Nephron progenitor cell (in vitro differentiated cells): ENCODE results near the gene ISM1.

ENCODE experiments used
- DNase-seq: peaks from one replicate; pipeline ENCODE4 v3.0.0; 2021
- H3K27ac Mint-ChIP-seq: 2 replicates; pipeline ENCODE4 v1.8.0; 2021; ENCODE audit warnings: mild to moderate bottlenecking, moderate library complexity, mixed read lengths
- H3K27me3 Mint-ChIP-seq: 2 replicates; pipeline ENCODE4 v1.8.0; 2021; ENCODE audit warnings: mild to moderate bottlenecking, low read depth, mixed read lengths; ENCODE audit not compliant: poor library complexity
- H3K36me3 Mint-ChIP-seq: 2 replicates; pipeline ENCODE4 v1.8.0; 2021; ENCODE audit warnings: low read depth, mixed read lengths
- H3K4me1 Mint-ChIP-seq: 2 replicates; pipeline ENCODE4 v1.8.0; 2021; ENCODE audit warnings: mixed read lengths
- H3K4me3 Mint-ChIP-seq: 2 replicates; pipeline ENCODE4 v1.8.0; 2021; ENCODE audit warnings: mild to moderate bottlenecking, moderate library complexity, mixed read lengths
- H3K9me3 Mint-ChIP-seq: 2 replicates; pipeline ENCODE4 v1.8.0; 2021; ENCODE audit warnings: mild to moderate bottlenecking, moderate library complexity, mixed read lengths
- CTCF ChIP-seq: fragments of 200-600 bp; sonication (generic); IDR thresholded peaks from 2 replicates; pipeline ENCODE4 v1.5.0; 2021; ENCODE audit warnings: antibody characterized with exemption

Gene ISM1

GRCh38 chr20:13271977-13272975 lies 51.2 kb downstream of the ISM1 start:
- peak overlapping the region; percentile 9 for H3K4me3 Mint-ChIP-seq
- peaks cover 42% of the 10 kb centered on the region for H3K36me3 Mint-ChIP-seq
- peaks cover 3% of the 10 kb centered on the region for H3K27me3 Mint-ChIP-seq
- no peak for DNase-seq
- H3K9me3 Mint-ChIP-seq, result no peaks in the 10 kb centered on the region
- no peak for TF ChIP-seq CTCF
- H3K27ac Mint-ChIP-seq, result no peak overlapping the region
- H3K4me1 Mint-ChIP-seq, result peaks cover 95% of the 10 kb centered on the region

GRCh38 chr20:13274275-13274861 lies 53.3 kb downstream of the ISM1 start:
- peak; percentile 68 for DNase-seq
- H3K4me1 Mint-ChIP-seq, result peaks cover 82% of the 10 kb centered on the region
- no peak for TF ChIP-seq CTCF
- peaks cover 63% of the 10 kb centered on the region for H3K36me3 Mint-ChIP-seq
- peak overlapping the region; percentile 31 for H3K4me3 Mint-ChIP-seq
- peak overlapping the region; percentile 87 for H3K27ac Mint-ChIP-seq
- H3K9me3 Mint-ChIP-seq, result no peaks in the 10 kb centered on the region
- peaks cover 6% of the 10 kb centered on the region for H3K27me3 Mint-ChIP-seq

GRCh38 chr20:13276945-13277541 lies 56.0 kb downstream of the ISM1 start:
- TF ChIP-seq CTCF, result no peak
- H3K4me3 Mint-ChIP-seq, result no peak overlapping the region
- DNase-seq, result no peak
- H3K9me3 Mint-ChIP-seq, result no peaks in the 10 kb centered on the region
- H3K36me3 Mint-ChIP-seq, result peaks cover 67% of the 10 kb centered on the region
- peaks cover 6% of the 10 kb centered on the region for H3K27me3 Mint-ChIP-seq
- H3K27ac Mint-ChIP-seq, result no peak overlapping the region
- peaks cover 57% of the 10 kb centered on the region for H3K4me1 Mint-ChIP-seq

GRCh38 chr20:13277663-13278295 lies 56.7 kb downstream of the ISM1 start:
- Mint-ChIP-seq H3K36me3 (peaks cover 66% of the 10 kb centered on the region), H3K4me1 (peaks cover 49% of the 10 kb centered on the region), H3K27ac (no peak overlapping the region), H3K4me3 (no peak overlapping the region), H3K9me3 (no peaks in the 10 kb centered on the region), H3K27me3 (peaks cover 6% of the 10 kb centered on the region)
- no peak for DNase-seq
- TF ChIP-seq CTCF, result no peak

GRCh38 chr20:13278812-13279570 lies 57.9 kb downstream of the ISM1 start:
- DNase-seq, result no peak
- peaks cover 50% of the 10 kb centered on the region for H3K4me1 Mint-ChIP-seq
- no peaks in the 10 kb centered on the region for H3K9me3 Mint-ChIP-seq
- no peak for TF ChIP-seq CTCF
- peaks cover 70% of the 10 kb centered on the region for H3K36me3 Mint-ChIP-seq
- no peak overlapping the region for H3K4me3 Mint-ChIP-seq
- peak overlapping the region; percentile 39 for H3K27ac Mint-ChIP-seq
- peaks cover 6% of the 10 kb centered on the region for H3K27me3 Mint-ChIP-seq
